GM18873 (cell line): ENCODE results near the gene NCS1.
"Not testable (repeated sequence)": the region's sequence is repeated elsewhere in the genome, so short reads cannot be mapped to it uniquely, and the experiment has no call there.

Source experiments
- ATAC-seq: cut with Tn5 transposase; IDR thresholded peaks from one replicate; pipeline ENCODE4 v1.9.1; 2021; ENCODE audit warnings: mild to moderate bottlenecking, moderate library complexity, moderate number of reproducible peaks; ENCODE audit not compliant: unreplicated experiment, low FRiP score

Gene NCS1

GRCh38 chr9:130256644-130257043 lies 84.4 kb downstream of the NCS1 start:
- ATAC-seq, result no peak

GRCh38 chr9:130258137-130258536 lies 85.9 kb downstream of the NCS1 start:
- not testable (repeated sequence) for ATAC-seq

GRCh38 chr9:130259044-130259443 lies 86.8 kb downstream of the NCS1 start:
- no peak for ATAC-seq

DNA sequence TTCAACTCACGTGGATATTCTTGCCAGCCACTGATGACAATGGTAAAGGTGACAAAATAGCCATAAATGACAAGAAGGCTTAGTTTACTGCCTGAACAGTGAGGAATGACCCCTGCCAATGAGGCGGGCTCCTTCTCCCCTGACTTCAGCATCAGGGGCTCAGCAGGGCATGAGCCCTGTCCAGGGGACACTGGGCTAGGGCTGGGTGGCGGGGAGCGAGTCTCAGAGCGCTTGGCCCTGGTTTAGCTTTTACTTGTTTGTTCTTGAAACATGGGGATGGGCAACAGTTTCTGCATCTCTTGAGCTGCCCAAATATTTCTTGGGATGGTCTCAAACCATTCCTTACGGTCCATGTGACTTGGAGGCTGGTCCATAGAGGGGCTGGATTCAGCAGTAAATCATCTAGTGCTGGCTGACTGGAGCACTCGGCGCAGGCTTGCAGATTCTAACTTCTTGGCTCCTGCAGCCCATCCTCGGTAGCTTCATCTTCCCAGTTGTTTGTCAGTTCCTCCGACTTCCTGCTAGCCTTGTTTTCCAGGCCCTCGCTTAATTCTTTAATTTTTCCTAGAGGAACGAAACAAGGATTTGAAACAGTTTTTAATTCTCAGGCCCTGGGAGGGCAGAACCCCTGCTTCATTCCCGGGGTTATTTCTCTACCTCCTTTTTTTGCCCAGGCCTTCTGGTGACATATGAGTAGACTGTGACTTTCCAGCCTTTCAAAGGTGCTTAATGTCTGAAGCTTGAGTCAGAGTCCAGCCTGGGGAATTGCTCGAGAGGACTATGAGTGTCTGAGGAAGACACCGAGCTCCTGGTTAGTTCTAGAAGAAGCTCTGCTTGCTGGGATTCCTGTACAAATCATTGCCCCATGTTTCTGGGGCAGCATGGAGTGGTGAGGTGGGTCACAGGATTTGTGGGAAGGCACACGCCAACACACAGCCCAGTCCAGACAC lies 88.9 kb downstream of the NCS1 start:
- no peak for ATAC-seq

GRCh38 chr9:130262061-130262745 lies 90.0 kb downstream of the NCS1 start:
- ATAC-seq, result no peak

- no peak for ATAC-seq
Observed at GRCh38 chr9:130262771-130263170, 90.6 kb downstream of the NCS1 start.

- no peak for ATAC-seq
Observed at GRCh38 chr9:130263601-130264413, 91.6 kb downstream of the NCS1 start.

DNA sequence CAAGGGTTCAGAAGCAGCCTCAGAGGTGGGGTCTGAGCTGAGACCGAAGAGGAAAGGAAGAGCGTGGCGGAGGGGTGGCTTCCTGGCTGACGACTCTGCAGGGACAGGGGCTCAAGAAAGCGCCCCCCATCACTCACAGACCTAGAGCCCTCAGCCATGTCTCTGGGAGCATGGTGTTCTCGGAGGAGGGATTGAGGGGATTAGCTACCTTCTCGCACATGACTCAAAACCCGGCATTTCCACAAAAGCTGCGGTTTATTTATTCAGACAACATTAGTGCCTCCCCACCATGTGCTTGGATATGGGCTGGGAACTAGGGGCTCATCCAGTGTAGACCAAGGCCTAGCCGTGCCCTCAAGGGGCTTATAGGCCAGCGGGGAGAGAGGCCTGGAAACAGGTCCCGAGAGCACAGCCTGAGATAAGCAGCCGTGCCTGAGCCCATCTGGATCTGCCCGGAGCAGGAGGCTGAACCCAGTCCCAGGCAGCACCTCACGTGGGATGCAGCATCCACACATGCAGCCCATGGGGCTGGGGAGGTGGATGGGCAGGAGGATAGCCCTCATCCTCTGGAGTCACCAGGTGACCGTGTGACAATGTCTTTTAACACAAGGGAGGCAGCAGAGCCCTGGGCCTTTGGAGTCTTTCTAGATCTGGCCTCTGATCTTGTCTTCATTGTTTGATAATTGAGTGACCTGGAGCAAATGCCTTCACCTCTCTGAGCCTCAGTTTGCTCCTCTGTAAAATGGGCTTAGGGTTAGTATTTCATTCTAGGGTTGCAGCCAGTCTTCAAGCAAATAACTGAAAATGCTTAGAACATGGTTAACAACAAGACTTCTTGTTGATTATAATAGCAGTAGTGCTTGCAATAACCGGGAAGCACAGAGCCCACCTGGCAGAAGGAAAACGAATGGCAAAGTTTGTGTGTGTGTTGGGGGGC lies 92.5 kb downstream of the NCS1 start:
- no peak for ATAC-seq

DNA sequence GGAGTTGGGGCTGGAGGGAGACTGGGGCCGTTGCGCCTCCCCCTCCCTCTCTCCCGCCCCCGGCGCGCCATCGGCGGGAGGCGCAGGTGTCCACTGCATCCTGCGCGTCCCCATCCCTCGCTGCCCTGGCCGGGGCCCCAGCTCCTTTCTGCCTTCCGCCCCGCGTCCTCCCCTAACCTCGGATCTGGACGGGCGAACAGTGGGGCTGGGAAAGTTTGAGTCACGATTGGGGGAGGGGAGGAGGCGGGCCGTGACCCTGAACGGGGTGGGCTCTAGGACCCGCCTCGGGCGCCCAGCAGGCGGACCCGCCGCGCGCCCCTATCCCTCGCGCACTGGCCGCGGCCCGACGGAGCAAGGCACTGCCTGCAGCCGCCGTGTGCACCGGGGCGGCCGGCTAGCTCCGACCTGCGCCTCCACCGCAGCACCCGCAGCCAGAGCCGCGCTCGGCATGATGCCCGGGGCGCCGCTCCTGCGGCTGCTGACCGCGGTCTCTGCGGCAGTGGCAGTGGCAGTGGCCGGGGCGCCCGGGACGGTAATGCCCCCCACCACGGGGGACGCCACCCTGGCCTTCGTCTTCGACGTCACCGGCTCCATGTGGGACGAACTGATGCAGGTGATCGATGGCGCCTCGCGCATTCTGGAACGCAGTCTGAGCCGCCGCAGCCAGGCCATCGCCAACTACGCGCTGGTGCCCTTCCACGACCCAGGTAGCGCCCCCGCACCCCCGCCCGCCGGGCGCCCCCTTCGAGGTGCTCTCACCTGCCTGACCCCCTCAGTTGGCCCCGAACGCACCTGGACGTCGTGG lies 93.4 kb downstream of the NCS1 start, which contains the start of gene HMCN2:
Gene HMCN2 (plus strand): TSS at position 330 of the 805 bp plus-strand sequence. CDS start 119 bp downstream, at position 449.
- no peak for ATAC-seq

GRCh38 chr9:130266236-130267098 lies 94.3 kb downstream of the NCS1 start:
- no peak for ATAC-seq

- ATAC-seq, result no peak
Observed at GRCh38 chr9:130267930-130268329, 95.7 kb downstream of the NCS1 start.

DNA sequence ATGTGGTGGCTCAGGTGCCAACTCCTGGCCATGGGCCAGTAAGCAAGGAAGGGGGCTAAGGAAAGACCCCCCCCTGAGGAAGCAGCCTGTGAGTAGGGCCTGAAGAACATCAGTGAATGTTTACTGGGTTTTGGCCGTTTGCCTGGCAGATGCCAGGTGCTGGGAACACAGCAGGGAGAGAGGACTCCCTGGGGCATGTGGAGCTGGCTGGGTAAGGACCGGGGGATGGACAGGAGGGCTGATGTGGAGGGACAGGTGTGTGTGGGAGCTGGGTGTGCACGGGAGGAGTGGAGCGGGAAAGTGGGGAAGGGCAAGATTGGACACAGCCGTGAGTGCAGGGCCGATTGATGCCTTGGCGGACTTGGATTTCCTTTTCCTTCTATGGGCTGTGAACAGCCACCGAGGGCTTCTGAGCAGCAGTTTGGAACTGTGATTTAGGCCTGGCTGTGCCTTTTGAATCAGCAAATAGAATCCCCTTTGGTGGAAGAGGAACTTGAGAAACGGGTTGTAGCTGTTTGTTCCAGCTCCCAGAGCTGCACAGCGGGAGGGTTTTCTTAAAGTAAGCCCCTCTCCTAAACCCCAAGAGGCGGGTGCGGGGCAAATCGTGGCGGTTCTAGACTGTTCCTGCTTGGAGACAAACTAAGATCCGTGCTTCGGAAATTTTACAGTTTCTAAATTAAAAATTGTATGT lies 96.5 kb downstream of the NCS1 start:
- ATAC-seq, result no peak

GRCh38 chr9:130271473-130271872 lies 99.3 kb downstream of the NCS1 start:
- no peak for ATAC-seq

GRCh38 chr9:130275156-130275555 lies 103.0 kb downstream of the NCS1 start:
- no peak for ATAC-seq

DNA sequence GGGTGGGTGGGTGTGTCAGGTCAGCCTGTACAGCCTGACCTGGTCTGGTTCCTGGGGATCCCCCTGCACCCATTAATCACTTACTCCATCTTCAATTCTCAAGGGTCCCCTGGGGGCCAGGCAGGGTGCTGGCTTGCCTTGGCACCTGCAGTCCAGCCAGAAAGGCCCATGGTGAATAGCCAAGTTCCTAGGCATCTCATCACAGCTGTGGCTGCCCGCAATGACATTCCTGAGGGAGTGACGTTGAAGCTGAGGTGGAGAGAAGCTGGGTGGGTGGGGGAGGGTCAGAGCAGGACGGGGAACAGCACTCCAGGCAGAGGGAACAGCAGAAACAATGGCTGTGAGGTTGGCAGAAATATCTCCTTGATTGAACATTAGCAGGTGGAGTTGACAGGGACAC lies 103.9 kb downstream of the NCS1 start:
- no peak for ATAC-seq

- no peak for ATAC-seq
Observed at GRCh38 chr9:130276955-130277354, 104.8 kb downstream of the NCS1 start.

DNA sequence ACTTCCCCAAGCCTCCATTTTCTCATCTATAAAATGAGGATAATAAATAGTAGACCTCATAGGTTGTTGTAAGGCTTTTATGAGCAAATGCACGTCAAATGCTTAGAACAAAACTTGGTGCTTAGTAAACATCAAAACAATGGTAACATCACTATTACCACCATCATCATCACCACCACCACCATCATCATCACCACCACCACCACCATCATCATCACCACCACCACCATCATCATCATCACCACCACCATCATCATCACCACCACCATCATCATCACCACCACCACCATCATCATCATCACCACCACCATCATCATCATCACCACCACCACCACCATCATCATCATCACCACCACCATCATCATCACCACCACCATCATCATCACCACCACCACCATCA lies 105.3 kb downstream of the NCS1 start:
- not testable (repeated sequence) for ATAC-seq
